Astrocyte (in vitro differentiated cells and primary cell): ENCODE measurements around the gene RAB8B.

ENCODE experiments used
- EZH2 ChIP-seq: IDR thresholded peaks from 2 replicates; pipeline ENCODE4 v1.6.1; 2012; ENCODE audit warnings: mild to moderate bottlenecking, low read length, inconsistent platforms; ENCODE audit not compliant: insufficient read depth
- TF ChIP-seq, protein P1 (sequence below): IDR thresholded peaks from 2 replicates; pipeline ENCODE4 v1.5.1; 2011; ENCODE audit warnings: low read depth, mild to moderate bottlenecking, inconsistent platforms, low read length, moderate library complexity; ENCODE audit not compliant: insufficient read depth

DNA sequence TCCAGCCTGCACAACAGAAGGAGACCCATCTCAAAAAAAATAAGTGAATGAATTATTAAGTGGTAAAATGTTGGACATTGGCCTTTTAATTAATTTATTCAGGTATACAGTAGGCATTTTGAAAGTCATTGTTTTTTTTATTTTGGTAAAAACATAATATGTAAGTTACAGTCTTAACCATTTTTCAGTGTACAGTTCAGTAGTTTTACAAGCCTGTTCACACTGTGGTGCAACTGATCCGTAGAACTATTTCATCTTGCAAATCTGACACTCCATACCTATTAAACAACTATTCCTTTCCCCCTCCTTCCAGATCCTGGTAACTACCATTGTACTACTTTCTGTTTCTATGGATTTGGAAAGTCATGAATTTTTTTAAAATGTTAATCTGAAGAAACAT lies 51.9 kb downstream of the RAB8B start:
- TF ChIP-seq, protein P1, sequence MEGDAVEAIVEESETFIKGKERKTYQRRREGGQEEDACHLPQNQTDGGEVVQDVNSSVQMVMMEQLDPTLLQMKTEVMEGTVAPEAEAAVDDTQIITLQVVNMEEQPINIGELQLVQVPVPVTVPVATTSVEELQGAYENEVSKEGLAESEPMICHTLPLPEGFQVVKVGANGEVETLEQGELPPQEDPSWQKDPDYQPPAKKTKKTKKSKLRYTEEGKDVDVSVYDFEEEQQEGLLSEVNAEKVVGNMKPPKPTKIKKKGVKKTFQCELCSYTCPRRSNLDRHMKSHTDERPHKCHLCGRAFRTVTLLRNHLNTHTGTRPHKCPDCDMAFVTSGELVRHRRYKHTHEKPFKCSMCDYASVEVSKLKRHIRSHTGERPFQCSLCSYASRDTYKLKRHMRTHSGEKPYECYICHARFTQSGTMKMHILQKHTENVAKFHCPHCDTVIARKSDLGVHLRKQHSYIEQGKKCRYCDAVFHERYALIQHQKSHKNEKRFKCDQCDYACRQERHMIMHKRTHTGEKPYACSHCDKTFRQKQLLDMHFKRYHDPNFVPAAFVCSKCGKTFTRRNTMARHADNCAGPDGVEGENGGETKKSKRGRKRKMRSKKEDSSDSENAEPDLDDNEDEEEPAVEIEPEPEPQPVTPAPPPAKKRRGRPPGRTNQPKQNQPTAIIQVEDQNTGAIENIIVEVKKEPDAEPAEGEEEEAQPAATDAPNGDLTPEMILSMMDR = no peak
- no peak for TF ChIP-seq EZH2
